HCT116 (cell line): ENCODE data around the gene NAA80. TPM values are rescaled to one million over a fixed set of nuclear protein-coding genes. Genes with fewer than 3 reads are reported as not detected.

ENCODE experiments used
- ATAC-seq: fragments of 200-7000 bp; cut with Tn5 transposase; 2 replicates; pipeline ENCODE4 v1.9.1; 2020; ENCODE audit warnings: mild to moderate bottlenecking, moderate library complexity
- BruUV-seq: library from RNA; stranded (reverse); fragments of 400-500 nt; replicated peaks from 2 replicates; lab custom pipeline; 2021; lab: Mats Ljungman, UMichigan
- CTCF ChIA-PET: fragments of 300-600 bp; sonication (Branson Sonifier 250); formaldehyde crosslinking; loops from one replicate; lab custom pipeline; 2021; ENCODE audit warnings: antibody characterized with exemption; lab: Charles Lee
- POLR2A ChIA-PET: fragments of 300-600, 350-600 bp; sonication (Branson Sonifier 250); formaldehyde crosslinking; loops from one replicate; lab custom pipeline; 2021; ENCODE audit warnings: antibody characterized with exemption; lab: Charles Lee
- RAD21 ChIA-PET, 2 experiments: fragments of 300-600 bp; sonication (Branson Sonifier 250); formaldehyde crosslinking; loops; one replicate each; lab custom pipeline; 2023; ENCODE audit warnings: low total read pairs in 2 of 2; ENCODE audit not compliant: uncharacterized antibody in 2 of 2, unreplicated experiment in 2 of 2, low non-redundant PET in 1 of 2; lab: Charles Lee
- DNase-seq: peaks from one replicate; pipeline ENCODE4 v3.0.0-alpha.2; 2010; ENCODE audit warnings: low read depth, low spot score
- H2AFZ ChIP-seq: fragments of 200-600 bp; shearing (Covaris generic), sonication (generic); 2 replicates; pipeline ENCODE4 v1.6.1; 2017; ENCODE audit warnings: low read depth, mixed run types, mixed read lengths, antibody characterized with exemption, low read length; ENCODE audit not compliant: poor library complexity, severe bottlenecking
- H3K27ac ChIP-seq: 2 replicates; pipeline ENCODE4 v1.5.1; 2012; ENCODE audit warnings: low read depth, low read length
- H3K27me3 ChIP-seq: fragments of 200-600 bp; sonication (generic); 2 replicates; pipeline ENCODE4 v1.6.1; 2016; ENCODE audit warnings: mixed run types, low read length, mixed read lengths; ENCODE audit not compliant: insufficient read depth
- H3K36me3 ChIP-seq, 2 experiments: fragments of 200-500 bp in 1 of 2; fragments of 200-600 bp in 1 of 2; sonication (Bioruptor generic) in 1 of 2; sonication (generic) in 1 of 2; 2 replicates each; pipeline versions ENCODE4 v1.5.1 to v1.6.1; 2014 to 2016; ENCODE audit warnings: low read length in 2 of 2, inconsistent platforms in 1 of 2, mixed read lengths in 1 of 2, mixed run types in 1 of 2; ENCODE audit not compliant: insufficient read depth in 2 of 2, control insufficient read depth in 1 of 2
- H3K4me1 ChIP-seq, 2 experiments: fragments of 200-600 bp in 1 of 2; sonication (generic) in 1 of 2; 2 replicates each; pipeline versions ENCODE4 v1.5.1 to v1.6.1; 2012 to 2017; ENCODE audit warnings: low read length in 2 of 2, inconsistent platforms in 1 of 2, mild to moderate bottlenecking in 1 of 2, mixed read lengths in 1 of 2, mixed run types in 1 of 2, moderate library complexity in 1 of 2; ENCODE audit not compliant: insufficient read depth in 2 of 2, control insufficient read depth in 1 of 2
- H3K4me2 ChIP-seq: fragments of 200-600 bp; sonication (generic); 2 replicates; pipeline ENCODE4 v1.6.1; 2017; ENCODE audit warnings: mixed run types, low read length, mixed read lengths
- H3K4me3 ChIP-seq, 2 experiments: fragments of 200-600 bp in 1 of 2; sonication (generic) in 1 of 2; replicated peaks in 1 of 2; 2 replicates each; pipeline ENCODE4 v1.5.1; 2011 to 2016; ENCODE audit warnings: low read length in 2 of 2, control low read depth in 1 of 2, low read depth in 1 of 2, mild to moderate bottlenecking in 1 of 2, mixed read lengths in 1 of 2, mixed run types in 1 of 2
- H3K79me2 ChIP-seq: fragments of 200-600 bp; sonication (generic); 2 replicates; pipeline ENCODE4 v1.6.1; 2017; ENCODE audit warnings: mild to moderate bottlenecking, mixed run types, low read length, moderate library complexity, mixed read lengths; ENCODE audit not compliant: insufficient read depth
- H3K9ac ChIP-seq: fragments of 200-600 bp; sonication (generic); 2 replicates; pipeline ENCODE4 v1.6.1; 2016; ENCODE audit warnings: low read length, mixed read lengths
- H3K9me2 ChIP-seq: fragments of 200-600 bp; sonication (generic), shearing (Covaris generic); 2 replicates; pipeline ENCODE4 v1.6.1; 2017; ENCODE audit warnings: mixed run types, mild to moderate bottlenecking, moderate library complexity; ENCODE audit not compliant: insufficient read depth
- H3K9me3 ChIP-seq, 2 experiments: fragments of 200-500 bp in 1 of 2; fragments of 200-600 bp in 1 of 2; sonication (Bioruptor generic) in 1 of 2; sonication (generic) in 1 of 2; 2 replicates each; pipeline ENCODE4 v1.6.1; 2014 to 2017; ENCODE audit warnings: low read length in 2 of 2, mixed read lengths in 2 of 2, inconsistent platforms in 1 of 2, low read depth in 1 of 2, mild to moderate bottlenecking in 1 of 2, mixed run types in 1 of 2, moderate library complexity in 1 of 2; ENCODE audit not compliant: control insufficient read depth in 1 of 2, insufficient read depth in 1 of 2
- H4K20me1 ChIP-seq: fragments of 200-600 bp; sonication (generic), shearing (Covaris generic); 2 replicates; pipeline ENCODE4 v1.6.1; 2017; ENCODE audit warnings: mixed run types, mild to moderate bottlenecking, moderate library complexity; ENCODE audit not compliant: insufficient read depth
- ATF3 ChIP-seq: IDR thresholded peaks from 2 replicates; pipeline ENCODE4 v1.6.1; 2012
- CBX3 ChIP-seq: IDR thresholded peaks from 2 replicates; pipeline ENCODE4 v1.6.1; 2012; ENCODE audit warnings: low read depth
- CEBPB ChIP-seq: IDR thresholded peaks from 2 replicates; pipeline ENCODE4 v1.6.1; 2012; ENCODE audit warnings: low read depth
- CTCF ChIP-seq, 3 experiments: fragments of 200-600 bp in 1 of 3; sonication (generic) in 1 of 3; IDR thresholded peaks in 2 of 3; conservative IDR thresholded peaks in 1 of 3; 2 replicates each; pipeline ENCODE4 v1.5.1; 2012 to 2017; ENCODE audit warnings: low read depth in 2 of 3, low read length in 2 of 3, antibody characterized with exemption in 1 of 3, borderline replicate concordance in 1 of 3, control low read depth in 1 of 3, mild to moderate bottlenecking in 1 of 3, mixed read lengths in 1 of 3, mixed run types in 1 of 3, moderate library complexity in 1 of 3; ENCODE audit not compliant: insufficient read depth in 1 of 3
- EGR1 ChIP-seq: IDR thresholded peaks from 2 replicates; pipeline ENCODE4 v1.6.1; 2012; ENCODE audit warnings: low read depth
- ELF1 ChIP-seq: IDR thresholded peaks from 2 replicates; pipeline ENCODE4 v1.6.1; 2012; ENCODE audit warnings: low read depth, borderline replicate concordance
- EZH2 ChIP-seq: fragments of 200-600 bp; sonication (generic); IDR thresholded peaks from 2 replicates; pipeline ENCODE4 v1.6.1; 2017; ENCODE audit warnings: antibody characterized with exemption, mixed run types
- EZH2phosphoT487 ChIP-seq: fragments of 200-600 bp; IDR thresholded peaks from 2 replicates; pipeline ENCODE4 v1.6.1; 2018; ENCODE audit warnings: antibody characterized with exemption, borderline replicate concordance
- FOSL1 ChIP-seq: IDR thresholded peaks from 2 replicates; pipeline ENCODE4 v1.6.1; 2012; ENCODE audit warnings: low read depth
- JUND ChIP-seq: IDR thresholded peaks from 2 replicates; pipeline ENCODE4 v1.6.1; 2012
- POLR2A ChIP-seq: IDR thresholded peaks from 2 replicates; pipeline ENCODE4 v1.7.0; 2011; ENCODE audit warnings: borderline replicate concordance; ENCODE audit not compliant: insufficient read depth, insufficient read length; ENCODE audit errors: extremely low read depth
- POLR2AphosphoS5 ChIP-seq: IDR thresholded peaks from 2 replicates; pipeline ENCODE4 v1.6.1; 2011; ENCODE audit warnings: mild to moderate bottlenecking, low read depth, low read length, moderate library complexity
- RAD21 ChIP-seq: IDR thresholded peaks from 2 replicates; pipeline ENCODE4 v1.6.1; 2012; ENCODE audit warnings: low read depth, mild to moderate bottlenecking
- SIN3A ChIP-seq: IDR thresholded peaks from 2 replicates; pipeline ENCODE4 v1.6.1; 2012; ENCODE audit warnings: low read depth
- SP1 ChIP-seq: IDR thresholded peaks from 2 replicates; pipeline ENCODE4 v1.6.1; 2012; ENCODE audit warnings: low read depth
- SRF ChIP-seq: IDR thresholded peaks from 2 replicates; pipeline ENCODE4 v1.6.1; 2012; ENCODE audit warnings: low read depth
- TCF7L2 ChIP-seq: IDR thresholded peaks from 2 replicates; pipeline ENCODE4 v1.7.0; 2011; ENCODE audit warnings: borderline replicate concordance, inconsistent platforms; ENCODE audit not compliant: insufficient read depth, insufficient read length; ENCODE audit errors: extremely low read depth
- YY1 ChIP-seq: IDR thresholded peaks from 2 replicates; pipeline ENCODE4 v1.6.1; 2011; ENCODE audit warnings: low read length, low read depth, moderate library complexity, mild to moderate bottlenecking; ENCODE audit not compliant: insufficient replicate concordance; ENCODE audit errors: extremely low read depth
- ZBTB33 ChIP-seq: IDR thresholded peaks from 2 replicates; pipeline ENCODE4 v1.6.1; 2011; ENCODE audit warnings: mild to moderate bottlenecking, low read length, moderate library complexity; ENCODE audit not compliant: insufficient replicate concordance; ENCODE audit errors: extremely low read depth
- ZFX ChIP-seq: fragments of 450-650 bp; IDR thresholded peaks from 2 replicates; pipeline ENCODE4 v1.6.1; 2017
- intact Hi-C: fragments of 100-400 bp; cut with micrococcal nuclease; formaldehyde crosslinking; loops from 2 replicates; pipeline ENCODE4 v1.10.0; 2022
- total RNA-seq: library from RNA; stranded (reverse); gene quantifications from one replicate; pipeline ENCODE4 v1.2.1, GENCODE V29; 2021; ENCODE audit not compliant: unreplicated experiment

Gene NAA80
- total RNA-seq, 1 experiment from 2014 or later: 21.3 TPM

GRCh38 chr3:50294089-50294488 is 5.1 kb downstream of the NAA80 start:
- ATAC-seq: no peak
- H2AFZ ChIP-seq: no peak overlapping the region
- ChIA-PET POLR2A (interaction anchor here (1.3 kb wide), 1 partner anchor 16 kb away, joined by 4 read pairs; the partner anchor contains the start of gene LSMEM2), CTCF (no interaction called here), RAD21 (no interaction called here)
- H3K9me2 ChIP-seq: no peaks in the 10 kb centered on the region
- DNase-seq: no peak
- H3K27ac ChIP-seq: no peak overlapping the region
- peaks cover 34% of the 10 kb centered on the region for H3K79me2 ChIP-seq
- H3K36me3 ChIP-seq: peaks cover 10 to 18% of the 10 kb centered on the region in 2 experiments
- H3K4me2 ChIP-seq: no peak overlapping the region
- TF ChIP-seq FOSL1: no peak
- TF ChIP-seq ELF1: no peak
- TF ChIP-seq CBX3: no peak
- TF ChIP-seq JUND: no peak
- TF ChIP-seq EGR1: no peak
- no peak for TF ChIP-seq CTCF (IDR thresholded peaks at IDR 0.05 in 2 of 3, conservative IDR thresholded peaks at IDR 0.05 in 1 of 3; ENCODE audit: borderline replicate concordance in 1 of 3, insufficient read depth in 1 of 3, low read depth in 2 of 3, low read length in 2 of 3)
- TF ChIP-seq TCF7L2: no peak
- no peak for TF ChIP-seq POLR2A
- TF ChIP-seq POLR2AphosphoS5: no peak
- TF ChIP-seq ZBTB33: no peak
- no peak for TF ChIP-seq EZH2
- TF ChIP-seq SIN3A: no peak
- no peak for TF ChIP-seq SP1
- no peak for TF ChIP-seq RAD21
- TF ChIP-seq ZFX: no peak
- no peak for TF ChIP-seq EZH2phosphoT487
- no peak for TF ChIP-seq YY1
- no peak for TF ChIP-seq CEBPB
- no peak for TF ChIP-seq ATF3
- no peak for TF ChIP-seq SRF
- no peaks in the 10 kb centered on the region for H3K9me3 ChIP-seq
- H3K27me3 ChIP-seq: no peaks in the 10 kb centered on the region
- no peak overlapping the region for H3K4me3 ChIP-seq
- no peaks in the 10 kb centered on the region for H4K20me1 ChIP-seq
- peaks cover 11 to 29% of the 10 kb centered on the region in 2 experiments for H3K4me1 ChIP-seq
- BruUV-seq: no TSS peak
- intact Hi-C loops: no loop called here
- no peak overlapping the region for H3K9ac ChIP-seq
